OCI-LY1 (cell line): ENCODE measurements around the gene GRID2.

Source experiments
- CTCF ChIP-seq: fragments of 200-600 bp; sonication (generic), shearing (Covaris generic); IDR thresholded peaks from 2 replicates; pipeline ENCODE4 v1.5.1; 2017; ENCODE audit warnings: mild to moderate bottlenecking, antibody characterized with exemption, low read length, moderate library complexity, mixed read lengths
- EZH2 ChIP-seq: fragments of 200-600 bp; sonication (generic), shearing (Covaris generic); IDR thresholded peaks from 2 replicates; pipeline ENCODE4 v1.8.0; 2017; ENCODE audit warnings: borderline replicate concordance, mixed run types, mild to moderate bottlenecking, antibody characterized with exemption, low read length, moderate library complexity, mixed read lengths

- TF ChIP-seq CTCF, result no peak
- TF ChIP-seq EZH2, result no peak
These were observed 522.0 kb downstream of the GRID2 start for GRCh38 chr4:92825791-92826190.
